ENCODE measurements around the gene ACP1.

The ACP1 gene

DNA sequence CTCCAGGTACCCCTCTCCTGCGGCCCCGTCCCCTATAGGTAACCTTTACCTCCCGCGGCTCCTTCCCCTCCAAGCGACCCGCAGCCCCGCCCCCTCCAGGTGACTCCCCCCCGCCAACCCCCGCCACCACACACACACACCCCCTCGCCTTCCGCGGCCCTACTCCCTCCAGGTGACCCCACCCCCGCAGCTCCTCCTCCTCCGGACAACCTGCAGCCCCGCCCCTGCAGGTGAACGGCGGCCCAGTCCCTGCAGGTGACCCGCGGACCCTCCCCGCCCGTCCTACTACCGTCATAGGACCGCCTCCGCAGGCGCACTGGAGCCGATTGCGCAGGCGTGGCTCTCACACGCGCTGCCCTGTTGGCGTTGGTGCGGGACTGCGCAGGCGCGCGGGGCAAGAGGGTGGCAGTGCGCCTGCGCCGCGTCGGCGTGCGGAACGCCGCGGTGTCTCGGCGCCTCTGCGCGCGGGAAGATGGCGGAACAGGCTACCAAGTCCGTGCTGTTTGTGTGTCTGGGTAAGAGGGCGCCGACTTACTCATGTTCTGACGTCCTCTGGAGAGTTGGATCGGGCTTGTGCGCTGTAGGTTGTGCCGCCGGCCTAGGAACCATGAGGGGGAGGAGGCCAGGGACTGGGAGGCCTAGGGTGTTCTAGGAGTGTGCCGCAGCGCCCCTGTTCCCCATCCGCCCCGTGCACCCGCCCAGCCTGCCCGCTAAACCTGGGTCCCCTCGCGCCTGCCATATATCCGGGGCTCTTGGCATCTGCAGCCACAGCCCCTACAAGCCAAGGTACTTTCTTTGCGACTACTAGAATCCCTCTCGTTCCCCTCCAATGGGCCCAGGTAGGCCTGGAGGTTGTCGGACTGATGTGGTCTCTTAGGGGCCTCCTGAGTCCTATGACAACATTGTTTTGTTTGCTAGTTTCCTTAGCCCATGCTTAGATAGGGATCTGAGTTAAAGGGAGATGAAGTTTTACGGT is at the start of gene ACP1:
Gene ACP1 (plus strand): TSS at position 455 of the 976 bp plus-strand sequence. CDS start 18 bp downstream, at position 473.
- intact Hi-C loops (cut with DNase I) = no loop called here
- peak; percentile 77 to 96 (median 92) for DNase-seq

DNA sequence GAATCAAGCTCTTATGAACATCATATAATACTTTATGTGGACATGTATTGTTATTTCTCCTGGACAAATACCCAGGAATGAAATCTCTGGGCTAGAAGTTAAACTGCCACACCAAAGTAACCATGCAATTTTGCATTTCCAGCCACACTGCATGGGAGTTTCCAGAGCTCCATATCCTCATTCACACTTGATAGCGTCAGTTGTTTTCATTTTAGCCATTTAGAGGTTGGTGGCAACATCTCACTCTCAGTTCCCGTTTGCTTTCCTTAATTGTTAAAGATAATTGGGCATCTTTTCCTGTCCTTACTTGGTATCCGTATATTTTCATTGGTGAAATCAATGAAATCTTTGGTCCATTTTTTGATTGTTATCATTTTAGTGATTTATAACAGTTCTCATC is 48.7 kb upstream of the ACP1 start:
- intact Hi-C loops (cut with DNase I) = no loop called here
- no peak for DNase-seq

DNA sequence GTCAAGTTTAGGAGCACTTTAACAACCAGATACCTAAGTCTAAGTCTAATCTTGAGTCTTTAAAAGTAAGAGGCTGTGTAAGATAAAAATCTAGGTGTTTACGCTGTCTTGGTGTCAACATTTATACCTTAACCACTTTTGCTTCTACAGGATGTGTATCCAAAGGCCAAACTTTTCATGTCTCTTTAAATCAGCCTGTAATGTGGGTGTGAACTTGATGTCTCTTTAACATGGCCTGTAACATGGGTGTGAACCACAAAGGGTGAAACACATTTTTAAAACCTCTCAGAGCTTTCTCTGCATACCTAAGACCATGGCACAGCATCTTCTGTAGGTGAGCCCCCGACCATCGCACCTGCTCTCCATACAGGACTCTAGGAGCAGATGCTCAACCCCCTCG is 41.3 kb upstream of the ACP1 start:
- DNase-seq = no peak
- intact Hi-C loops (cut with DNase I) = no loop called here

DNA sequence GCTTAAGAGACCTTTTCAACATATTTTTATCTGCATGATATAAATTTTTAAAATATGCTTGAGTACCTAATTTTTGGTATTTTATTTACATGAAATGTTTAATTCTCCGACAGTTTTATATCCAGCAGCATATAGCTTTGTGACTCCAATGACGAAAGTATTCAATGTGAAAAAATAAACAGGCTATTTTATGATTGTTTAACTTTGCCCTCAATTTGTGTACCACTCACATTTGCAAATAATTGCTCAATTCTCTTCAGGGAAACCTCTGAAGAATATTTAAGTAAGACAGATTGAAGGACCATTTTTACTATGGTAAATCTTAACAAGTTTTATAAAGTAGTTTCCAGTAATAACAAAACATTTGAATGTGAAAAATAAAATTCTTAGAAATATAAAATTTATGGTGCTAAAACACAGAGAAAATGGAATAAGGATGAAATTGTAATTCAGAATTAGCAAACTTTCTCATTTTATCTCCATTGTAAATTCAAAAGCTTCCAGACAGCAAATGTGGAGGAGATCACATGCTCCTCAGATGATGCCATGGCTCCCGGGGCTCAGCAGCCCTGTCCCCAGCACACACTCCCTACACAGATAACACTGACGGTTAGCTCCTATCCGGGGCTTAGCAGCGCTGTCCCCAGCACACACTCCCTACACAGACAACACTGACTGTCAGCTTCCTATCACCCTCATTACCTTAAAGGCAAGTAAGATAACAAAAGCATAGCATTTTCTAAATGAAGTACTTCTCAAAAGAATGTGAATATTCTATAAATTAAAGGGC is 40.6 kb upstream of the ACP1 start:
- intact Hi-C loops (cut with DNase I) = no loop called here
- DNase-seq = peak in 25 of 42 donors; percentile 12 to 78 (median 37)

DNA sequence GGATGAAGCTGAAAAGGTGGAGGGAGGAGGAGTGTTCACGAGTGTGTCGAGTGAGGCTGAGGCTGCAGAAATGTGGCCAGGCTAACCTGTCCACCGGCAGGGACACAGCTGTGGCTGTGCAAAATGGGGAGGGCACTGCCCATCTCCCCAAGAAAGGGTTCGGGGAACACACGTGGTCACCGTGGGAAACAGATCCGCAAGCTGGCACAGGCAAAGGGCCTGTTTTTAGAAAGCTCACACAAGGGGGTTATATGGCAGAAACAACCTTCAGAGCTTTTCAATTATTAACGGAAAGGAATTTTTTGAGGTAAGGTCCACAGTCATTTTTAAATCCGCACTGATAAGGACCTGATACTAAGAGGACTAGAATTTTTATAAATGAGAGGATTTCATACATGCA is 36.6 kb upstream of the ACP1 start:
- intact Hi-C loops (cut with DNase I) = no loop called here
- DNase-seq = no peak

DNA sequence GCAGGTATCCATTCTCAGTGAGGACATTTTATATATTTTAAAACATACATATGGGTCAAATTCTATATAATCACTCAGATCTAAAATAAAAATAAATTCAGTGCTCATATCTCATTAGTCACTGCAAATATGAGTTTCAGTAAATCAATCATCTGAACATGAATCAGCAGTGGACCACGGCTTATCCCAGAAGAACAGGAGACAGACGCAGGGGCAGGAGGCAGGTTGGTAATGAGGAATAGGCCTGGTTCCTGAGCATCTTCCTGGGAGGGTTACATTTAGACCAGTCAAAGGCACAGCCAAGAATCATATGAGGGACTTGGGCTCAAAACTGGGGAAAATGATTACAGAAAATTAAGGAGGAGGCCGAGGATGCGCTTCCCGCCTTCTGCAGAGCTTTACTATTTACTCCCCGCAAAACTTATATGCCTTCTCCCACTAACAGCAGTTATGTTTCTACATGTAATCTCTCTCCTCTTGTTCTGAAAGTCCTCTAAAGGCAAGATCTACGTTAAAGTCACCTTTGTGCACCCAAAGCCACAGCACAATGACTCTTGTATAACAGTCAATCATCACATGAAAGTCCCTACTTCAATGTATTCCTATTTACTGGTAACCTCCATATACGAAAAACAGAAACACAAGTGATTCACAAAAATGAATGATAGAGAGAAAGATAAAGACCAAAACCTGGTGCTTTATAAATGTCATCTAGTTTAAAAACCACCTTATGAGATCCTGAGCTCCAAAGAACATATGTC is 36.0 kb upstream of the ACP1 start:
- intact Hi-C loops (cut with DNase I) = no loop called here
- no peak for DNase-seq

DNA sequence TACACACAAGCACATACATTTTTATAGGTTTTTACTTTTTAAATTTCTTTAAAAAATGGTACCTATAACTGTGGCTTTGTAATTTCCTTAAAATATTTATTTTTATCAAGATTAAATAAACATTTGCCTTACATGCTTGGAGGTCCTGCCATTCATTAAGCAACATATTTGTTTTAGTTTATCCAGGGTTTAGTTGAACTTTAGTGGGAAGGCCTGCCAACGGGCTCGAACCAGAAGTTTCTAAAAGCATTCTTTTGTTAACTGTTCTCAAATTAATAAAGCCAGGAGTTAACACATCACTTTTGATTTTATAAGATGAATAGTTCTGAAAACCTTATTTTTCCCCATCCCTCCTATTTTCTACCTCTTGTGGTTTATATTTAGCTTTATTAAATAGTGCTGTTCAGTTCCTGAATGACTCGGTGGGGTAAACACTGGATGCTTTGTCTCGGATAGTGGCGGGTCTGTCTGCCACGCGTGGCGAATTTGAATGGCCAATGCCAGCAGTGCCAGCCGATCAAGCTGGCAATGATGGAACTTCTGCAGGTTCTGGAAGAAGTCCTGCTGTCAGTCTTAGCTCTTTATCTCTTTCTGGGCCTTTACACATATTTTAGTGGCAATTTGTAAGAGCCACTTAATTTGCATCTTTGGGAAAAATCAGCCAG is 33.1 kb upstream of the ACP1 start:
- peak; percentile 21 to 88 (median 74) for DNase-seq
- intact Hi-C loops (cut with DNase I) = no loop called here

DNA sequence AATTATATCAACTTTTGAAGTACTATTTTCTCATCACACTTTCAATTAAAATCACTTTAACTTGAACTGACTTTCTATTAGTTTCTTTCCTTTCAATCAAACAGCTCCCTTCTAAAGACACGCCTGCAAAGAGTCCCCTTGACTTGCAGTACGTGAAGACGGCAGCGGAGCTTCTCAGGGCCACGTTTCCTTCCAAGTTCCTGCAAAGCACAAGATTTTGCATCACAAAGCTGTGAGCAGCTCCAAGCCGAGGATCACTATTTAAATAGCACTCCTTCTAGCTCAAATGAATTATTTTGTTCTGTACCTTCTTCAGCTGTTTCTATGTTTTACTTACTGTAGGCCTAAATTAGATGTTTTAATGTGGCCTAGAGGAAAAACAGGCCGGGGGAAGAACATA is 31.7 kb upstream of the ACP1 start:
- no peak for DNase-seq
- intact Hi-C loops (cut with DNase I) = no loop called here

DNA sequence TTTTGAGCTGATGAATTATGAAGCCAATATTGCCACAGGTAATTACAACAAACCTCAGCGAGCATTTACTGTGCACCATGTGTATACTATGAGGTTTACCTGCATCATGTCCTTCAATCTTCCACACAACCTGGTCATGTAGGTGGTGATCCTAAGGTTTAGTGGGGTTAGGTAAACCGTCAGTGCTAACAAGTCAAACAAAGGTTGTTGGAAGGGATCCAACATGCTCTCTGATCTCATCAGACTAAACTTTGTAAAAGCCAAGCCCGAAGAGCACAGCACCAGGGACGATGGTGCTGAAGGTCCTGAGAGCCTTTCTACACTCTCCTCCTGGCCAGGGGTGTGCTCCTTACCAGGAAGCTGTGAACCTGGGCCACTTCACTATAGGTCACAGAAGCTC is 30.3 kb upstream of the ACP1 start:
- intact Hi-C loops (cut with DNase I) = no loop called here

DNA sequence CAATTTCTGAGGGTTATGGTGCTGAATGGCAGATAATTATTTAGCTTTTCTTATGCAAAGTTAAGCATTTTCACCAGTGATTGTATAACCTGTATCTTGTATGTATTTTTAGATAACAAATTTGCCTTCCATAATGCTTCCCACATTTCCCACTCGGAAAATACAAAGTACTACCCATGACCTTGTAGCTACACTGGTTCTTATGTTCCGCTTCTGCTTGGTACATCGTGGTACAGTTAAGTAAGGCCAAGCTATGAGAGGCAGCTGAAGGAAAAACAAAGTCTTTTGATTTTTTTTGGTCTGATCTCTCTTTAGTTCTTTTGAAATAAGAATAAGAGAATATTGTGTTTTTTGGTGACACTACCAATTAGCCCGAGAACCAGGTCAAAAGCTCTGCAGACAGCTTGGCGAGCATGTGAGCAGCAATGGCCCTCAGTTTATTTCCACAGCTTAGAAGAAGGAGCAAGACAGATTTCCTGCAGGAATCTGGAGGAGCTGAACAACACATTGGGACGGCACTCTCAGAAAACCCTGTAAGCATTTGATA is 27.7 kb upstream of the ACP1 start:
- DNase-seq = peak in 1 of 42 donors; percentile 23
- intact Hi-C loops (cut with DNase I) = no loop called here

More for the DNA sequence above, 30.3 kb upstream of the ACP1 start:
- no peak for DNase-seq

DNA sequence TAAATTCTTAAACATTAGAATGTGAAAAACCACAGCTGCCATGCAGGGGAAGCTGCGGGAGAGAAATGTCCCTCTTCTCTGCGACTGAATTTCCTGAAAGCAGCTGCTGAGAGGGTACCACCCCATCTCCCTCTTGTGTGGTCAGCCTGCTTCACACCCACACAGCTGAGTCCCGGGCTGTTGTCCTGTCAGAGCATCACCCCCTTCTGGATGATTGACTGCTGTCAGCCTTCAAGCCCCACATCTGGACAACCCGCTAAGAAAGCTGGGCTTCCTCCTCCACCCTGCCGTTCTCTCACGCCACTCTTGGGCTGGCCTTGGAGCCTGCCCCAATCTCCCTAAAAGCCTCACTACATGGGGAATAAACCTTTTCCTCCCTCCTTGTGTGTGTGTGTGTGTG is 26.9 kb upstream of the ACP1 start:
- intact Hi-C loops (cut with DNase I) = no loop called here
- peak in 40 of 42 donors; percentile 16 to 76 (median 45) for DNase-seq

DNA sequence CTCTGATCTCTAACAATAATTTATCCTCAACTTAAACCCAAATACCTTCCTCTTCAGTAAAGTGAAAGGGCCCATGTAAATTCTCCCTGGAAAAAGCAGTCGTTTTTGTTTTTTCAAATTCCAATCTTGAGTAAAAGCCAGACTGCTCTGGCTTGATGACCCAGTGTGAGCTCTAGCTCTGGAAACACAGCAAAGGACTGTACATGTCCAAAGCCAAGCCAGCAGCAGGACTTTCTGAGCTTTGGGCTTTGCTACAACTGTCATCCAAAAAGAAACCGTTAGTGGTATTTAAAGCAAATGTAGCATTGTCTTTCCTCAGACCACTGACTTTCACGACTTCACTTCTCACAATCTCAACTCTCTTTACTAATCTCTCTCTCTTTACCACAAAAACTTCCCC is 26.3 kb upstream of the ACP1 start:
- DNase-seq = peak in 4 of 42 donors; percentile 22 to 63 (median 41)
- intact Hi-C loops (cut with DNase I) = no loop called here

DNA sequence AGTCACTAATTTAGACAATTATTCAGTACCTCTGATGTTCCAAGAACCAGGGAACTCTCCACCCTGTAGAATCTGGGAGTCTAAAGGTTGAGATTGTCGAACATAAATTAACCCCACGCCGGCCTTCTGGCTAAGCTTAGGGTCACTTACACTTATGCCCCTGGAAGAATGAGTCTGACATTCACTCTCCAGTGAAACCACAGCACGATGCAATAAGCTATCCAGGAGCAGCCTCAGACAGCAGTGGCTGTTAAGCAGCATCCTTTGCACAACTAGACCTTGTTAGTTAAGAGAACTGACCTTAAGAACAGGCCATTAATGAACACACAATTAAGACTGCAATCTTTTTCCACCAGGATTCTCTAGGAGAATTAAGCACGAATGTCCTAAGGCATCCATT is 25.9 kb upstream of the ACP1 start:
- intact Hi-C loops (cut with DNase I) = no loop called here
- DNase-seq = no peak

DNA sequence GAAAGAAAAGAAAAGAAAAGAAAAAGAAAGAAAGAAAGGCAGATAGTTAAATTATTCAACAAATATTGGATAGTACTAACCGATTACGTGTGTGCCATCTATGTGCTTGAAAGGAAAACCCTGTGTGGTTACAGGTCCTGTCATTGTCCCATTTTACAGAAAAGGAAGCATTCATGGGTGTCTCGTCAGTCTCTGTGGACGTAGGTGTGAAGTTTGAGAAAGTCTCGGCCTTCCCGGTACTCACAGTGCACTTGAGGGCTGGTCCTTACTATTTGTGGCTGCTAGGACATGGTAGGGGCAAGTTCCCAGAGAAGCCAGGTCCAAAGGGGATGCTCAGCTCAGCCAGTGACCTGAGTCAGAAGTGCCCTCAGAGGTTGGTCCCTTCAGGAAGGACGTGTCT is 20.2 kb upstream of the ACP1 start:
- DNase-seq = no peak
- intact Hi-C loops (cut with DNase I) = no loop called here

DNA sequence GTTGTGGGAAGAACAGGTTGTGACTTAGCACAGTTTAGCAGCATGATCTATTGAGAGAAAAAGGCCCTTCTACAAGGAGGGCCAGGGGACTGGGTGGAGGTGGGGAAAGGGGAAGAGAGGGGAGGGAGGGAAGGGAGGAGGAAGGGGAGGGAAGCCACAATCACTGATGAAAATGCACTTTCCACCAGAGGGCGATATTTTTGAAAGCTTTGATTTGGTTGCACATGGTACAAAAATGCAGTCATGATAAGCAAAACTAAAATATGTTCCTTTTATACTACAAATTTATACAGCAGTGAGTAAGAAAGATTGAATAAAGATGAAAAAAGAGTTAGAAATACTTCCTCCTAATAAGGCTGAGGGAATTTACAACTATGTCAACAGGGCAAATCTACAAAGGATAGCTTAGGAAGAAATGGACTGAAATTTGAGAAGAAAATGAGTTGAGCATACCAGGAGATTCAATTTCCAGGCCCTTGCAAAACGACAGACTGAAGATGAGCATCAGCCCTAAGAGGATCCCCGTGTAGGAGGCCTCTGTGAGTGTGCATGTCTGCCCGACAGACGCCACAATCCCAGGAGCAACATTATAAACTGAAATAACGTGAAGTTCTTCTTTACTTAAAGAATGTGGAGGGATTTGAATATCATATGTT is 18.1 kb upstream of the ACP1 start:
- intact Hi-C loops (cut with DNase I) = no loop called here
- DNase-seq = peak in 17 of 42 donors; percentile 17 to 78 (median 46)

DNA sequence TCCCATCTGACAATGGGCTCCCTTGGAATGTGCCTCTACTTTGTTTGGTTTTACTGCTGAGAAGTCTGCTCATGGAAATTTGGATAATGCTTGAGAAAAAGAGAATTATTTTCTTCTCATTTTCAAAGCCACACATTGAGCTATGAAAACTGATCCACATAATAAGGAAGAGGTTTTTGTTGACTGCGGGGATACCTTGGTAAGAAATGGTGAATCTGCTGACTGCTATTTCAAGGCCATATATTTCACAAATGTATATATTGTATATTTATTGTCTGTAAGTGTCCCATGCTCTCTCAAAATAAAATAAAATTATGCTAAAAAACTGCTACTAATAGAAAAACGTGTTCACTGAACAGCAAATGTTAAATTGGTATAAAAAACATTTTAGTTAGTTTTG is 16.0 kb upstream of the ACP1 start:
- intact Hi-C loops (cut with DNase I) = no loop called here
- no peak for DNase-seq

DNA sequence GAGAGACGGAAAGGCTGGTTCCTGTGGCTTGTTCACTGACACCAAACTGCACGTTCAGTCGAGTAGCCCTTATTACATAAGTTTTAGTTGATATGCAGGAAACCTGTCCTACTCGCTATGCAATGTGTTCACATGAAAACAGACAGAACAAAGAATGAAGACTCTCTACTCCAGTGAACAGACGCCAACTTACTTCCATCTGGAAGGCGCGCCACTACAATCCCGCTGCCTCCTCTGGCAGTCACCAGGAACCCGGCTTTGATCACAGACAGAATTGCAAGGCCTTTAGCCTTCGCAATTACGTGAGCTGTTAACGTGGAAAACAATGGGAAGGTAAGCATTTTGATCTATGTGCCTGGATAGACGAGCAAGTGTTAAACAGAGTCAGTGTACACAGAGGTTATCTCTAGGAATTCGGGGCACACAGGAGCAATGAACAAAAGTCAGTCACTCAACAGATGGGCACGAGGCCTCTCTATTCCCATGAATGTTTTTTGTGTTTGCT is 15.2 kb upstream of the ACP1 start:
- intact Hi-C loops (cut with DNase I) = no loop called here
- DNase-seq = no peak

Measured in head of caudate nucleus (tissue), 42 donors.